ENCODE data around the gene GPD1.

GRCh38 chr12:50156641-50157040 is 52.8 kb downstream of the GPD1 start:
- no peak for TF ChIP-seq EZH2 (IDR thresholded peaks at IDR 0.05)
- TF ChIP-seq POLR2AphosphoS5 (IDR thresholded peaks at IDR 0.05; ENCODE audit: borderline replicate concordance, low read depth, low read length), result no peak
- no peak for TF ChIP-seq FOXP2 (optimal IDR thresholded peaks at IDR 0.05; ENCODE audit: control extremely low read depth, extremely low read length, insufficient read depth)

Data from SK-N-MC (cell line).